Parathyroid adenoma (tissue), 2 donors: ENCODE data around the gene TMPRSS13.
A peak's percentile ranks its signal among the peaks of the same experiment; 100 is the strongest.

Experiments
- H2AFZ ChIP-seq: fragments of 300-600 bp; sonication (generic); one replicate; pipeline ENCODE4 v1.7.0; 2017; ENCODE audit warnings: antibody characterized with exemption, mild to moderate bottlenecking
- H3K27ac ChIP-seq: fragments of 300-600 bp; sonication (generic); one replicate; pipeline ENCODE4 v1.7.0; 2017
- H3K27me3 ChIP-seq: fragments of 300-600 bp; sonication (generic); one replicate; pipeline ENCODE4 v1.7.0; 2017; ENCODE audit warnings: low read length; ENCODE audit not compliant: control insufficient read depth, insufficient read depth
- H3K36me3 ChIP-seq: fragments of 300-600 bp; sonication (generic); one replicate; pipeline ENCODE4 v1.7.0; 2017; ENCODE audit warnings: low read length; ENCODE audit not compliant: control insufficient read depth, insufficient read depth
- H3K4me1 ChIP-seq: fragments of 300-600 bp; sonication (generic); one replicate; pipeline ENCODE4 v1.7.0; 2017; ENCODE audit warnings: control low read depth
- H3K4me2 ChIP-seq: fragments of 300-600 bp; sonication (generic); one replicate; pipeline ENCODE4 v1.7.0; 2017; ENCODE audit warnings: low read length
- H3K4me3 ChIP-seq: fragments of 300-600 bp; sonication (generic); one replicate; pipeline ENCODE4 v1.7.0; 2017; ENCODE audit warnings: low read depth, low read length
- H3K79me2 ChIP-seq: fragments of 300-600 bp; sonication (generic); one replicate; pipeline ENCODE4 v1.7.0; 2017; ENCODE audit warnings: control low read depth
- H3K9ac ChIP-seq: fragments of 300-600 bp; sonication (generic); one replicate; pipeline ENCODE4 v1.7.0; 2017; ENCODE audit warnings: mild to moderate bottlenecking
- H3K9me3 ChIP-seq: fragments of 300-600 bp; sonication (generic); one replicate; pipeline ENCODE4 v1.7.0; 2017; ENCODE audit warnings: low read length; ENCODE audit not compliant: control insufficient read depth
- CTCF ChIP-seq: fragments of 300-600 bp; sonication (generic); IDR thresholded peaks from one replicate; pipeline ENCODE4 v1.7.0; 2017; ENCODE audit warnings: antibody characterized with exemption, mild to moderate bottlenecking
- donor health status: primary hyperparathyroidism.

TMPRSS13 gene

GRCh38 chr11:117876341-117877119 is 52.7 kb downstream of the TMPRSS13 start, which contains the start of gene FXYD6:
FXYD6 (minus strand) TSS chr11:117876658; CDS start chr11:117842776, 33,882 bp downstream.
- Histone ChIP-seq H3K27me3 (no peaks in the 10 kb centered on the region), H3K9me3 (no peaks in the 10 kb centered on the region), H2AFZ (peak within 1 kb of the TSS; percentile 50), H3K27ac (peak within 1 kb of the TSS; percentile 24), H3K79me2 (no peaks in the 10 kb centered on the region), H3K36me3 (no peaks in the 10 kb centered on the region), H3K9ac (no peak within 1 kb of the TSS), H3K4me1 (no peaks in the 10 kb centered on the region), H3K4me3 (peak within 1 kb of the TSS; percentile 37), H3K4me2 (peak within 1 kb of the TSS; percentile 51)
- no peak for TF ChIP-seq CTCF

GRCh38 chr11:117876059-117876340 is 53.2 kb downstream of the TMPRSS13 start:
- Histone ChIP-seq H3K9me3 (no peaks in the 10 kb centered on the region), H3K79me2 (no peaks in the 10 kb centered on the region), H3K27me3 (no peaks in the 10 kb centered on the region), H3K9ac (no peak overlapping the region), H2AFZ (peak overlapping the region; percentile 46), H3K4me1 (no peaks in the 10 kb centered on the region), H3K27ac (no peak overlapping the region), H3K4me3 (peak overlapping the region; percentile 37), H3K4me2 (peak overlapping the region; percentile 51), H3K36me3 (no peaks in the 10 kb centered on the region)
- TF ChIP-seq CTCF = no peak

GRCh38 chr11:117875382-117876058 is 53.7 kb downstream of the TMPRSS13 start:
- Histone ChIP-seq H3K9ac (no peak overlapping the region), H3K36me3 (no peaks in the 10 kb centered on the region), H3K4me3 (peak overlapping the region; percentile 37), H3K9me3 (no peaks in the 10 kb centered on the region), H3K79me2 (no peaks in the 10 kb centered on the region), H3K4me2 (peak overlapping the region; percentile 51), H3K27me3 (no peaks in the 10 kb centered on the region), H3K4me1 (no peaks in the 10 kb centered on the region), H2AFZ (no peak overlapping the region), H3K27ac (no peak overlapping the region)
- TF ChIP-seq CTCF = no peak

DNA sequence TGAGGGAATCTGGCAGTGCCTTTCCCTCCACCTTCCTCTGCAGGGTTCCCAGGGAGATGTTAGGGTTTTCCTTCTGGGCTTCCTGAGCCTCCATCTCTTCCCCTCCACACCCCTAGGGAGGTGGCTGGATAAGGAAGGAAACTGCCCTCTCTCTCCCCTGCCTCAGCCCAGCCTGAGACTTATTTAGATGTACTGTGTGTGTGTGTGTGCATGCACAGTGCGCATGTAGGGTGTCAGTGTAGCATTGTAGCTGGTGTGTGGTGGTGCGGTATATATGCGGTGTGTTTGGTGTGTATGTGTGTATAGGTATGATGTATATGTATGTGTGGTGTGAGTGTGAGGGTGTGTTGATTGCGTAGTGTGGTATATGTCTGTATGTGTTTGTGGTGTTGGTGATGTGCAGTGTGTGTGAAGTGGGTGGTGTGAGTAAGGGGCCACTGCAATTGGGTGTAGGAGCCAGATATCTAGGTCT is 54.3 kb downstream of the TMPRSS13 start:
- Histone ChIP-seq H3K27me3 (no peaks in the 10 kb centered on the region), H3K36me3 (no peaks in the 10 kb centered on the region), H3K9me3 (no peaks in the 10 kb centered on the region), H2AFZ (no peak overlapping the region), H3K27ac (no peak overlapping the region), H3K4me1 (no peaks in the 10 kb centered on the region), H3K79me2 (no peaks in the 10 kb centered on the region), H3K4me3 (no peak overlapping the region), H3K4me2 (no peak overlapping the region), H3K9ac (no peak overlapping the region)
- no peak for TF ChIP-seq CTCF
